GM21825 (cell line): ENCODE data around the gene MAML2.
"Not testable (repeated sequence)": the region's sequence is repeated elsewhere in the genome, so short reads cannot be mapped to it uniquely, and the experiment has no call there.

Source experiments
- ATAC-seq: cut with Tn5 transposase; IDR thresholded peaks from one replicate; pipeline ENCODE4 v1.9.1; 2021; ENCODE audit warnings: mild to moderate bottlenecking, moderate library complexity; ENCODE audit not compliant: unreplicated experiment

MAML2 gene

DNA sequence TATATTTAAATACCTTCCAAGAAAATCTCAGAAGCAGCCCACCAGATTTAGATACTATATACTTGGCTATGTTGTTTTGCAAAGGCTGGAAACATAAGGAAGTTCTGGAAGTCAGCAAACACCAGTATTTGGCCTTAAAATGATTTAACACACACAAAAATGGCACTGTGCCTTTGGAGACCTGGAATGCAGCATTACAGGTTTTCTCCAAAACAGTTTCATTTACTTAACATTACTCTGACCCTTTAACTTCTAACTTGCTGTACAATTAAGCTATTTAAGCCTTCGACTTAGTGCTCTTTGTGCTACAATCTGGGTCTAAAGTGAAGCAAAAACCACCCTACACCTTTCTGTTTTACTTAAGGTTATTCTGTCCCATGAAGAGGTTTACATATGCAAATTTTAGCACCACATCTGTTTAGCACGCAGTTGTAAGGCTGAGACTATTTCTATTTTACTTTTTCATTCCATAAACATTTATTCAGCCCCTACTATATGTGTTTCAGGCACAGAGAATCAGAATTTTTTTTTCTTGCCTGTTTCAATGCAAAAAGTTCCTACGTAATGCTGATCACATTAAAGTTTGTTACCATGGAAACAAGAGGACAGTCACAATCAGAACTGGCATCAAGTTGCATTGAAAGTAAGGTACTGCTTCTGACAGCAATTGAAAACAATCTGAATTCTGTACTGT is 70.3 kb downstream of the MAML2 start:
- ATAC-seq, result peak; percentile 51

GRCh38 chr11:96271777-96272176 is 71.2 kb downstream of the MAML2 start:
- ATAC-seq, result no peak

- not testable (repeated sequence) for ATAC-seq
Observed at GRCh38 chr11:96271352-96271751, 71.6 kb downstream of the MAML2 start.

GRCh38 chr11:96268527-96268926 is 74.5 kb downstream of the MAML2 start:
- ATAC-seq, result not testable (repeated sequence)

DNA sequence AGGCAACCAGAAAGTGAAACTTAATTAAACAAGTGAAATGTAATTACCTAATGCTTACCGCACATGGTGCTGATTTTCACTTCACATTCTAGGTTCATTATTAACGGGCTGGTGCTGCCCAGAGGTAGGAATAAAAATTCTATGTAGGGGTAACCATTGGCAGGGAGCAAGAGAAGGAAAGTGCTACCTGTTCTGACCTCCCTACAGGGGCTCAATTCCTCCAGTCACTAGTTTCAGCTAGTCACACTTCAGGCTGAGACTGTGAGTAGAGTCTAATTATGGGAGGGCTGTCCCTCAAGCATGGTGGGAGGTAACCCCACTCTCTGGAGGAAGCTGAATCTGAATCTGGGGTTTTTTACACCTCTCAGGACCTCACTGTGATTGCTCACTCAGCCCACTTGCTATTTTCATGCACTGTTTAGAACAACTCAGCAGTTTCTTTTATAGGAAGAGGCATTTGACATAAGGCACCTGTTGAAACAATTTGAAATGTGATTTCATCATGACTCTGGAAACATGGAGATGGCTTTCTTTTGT is 75.4 kb downstream of the MAML2 start:
- peak; percentile 90 for ATAC-seq

DNA sequence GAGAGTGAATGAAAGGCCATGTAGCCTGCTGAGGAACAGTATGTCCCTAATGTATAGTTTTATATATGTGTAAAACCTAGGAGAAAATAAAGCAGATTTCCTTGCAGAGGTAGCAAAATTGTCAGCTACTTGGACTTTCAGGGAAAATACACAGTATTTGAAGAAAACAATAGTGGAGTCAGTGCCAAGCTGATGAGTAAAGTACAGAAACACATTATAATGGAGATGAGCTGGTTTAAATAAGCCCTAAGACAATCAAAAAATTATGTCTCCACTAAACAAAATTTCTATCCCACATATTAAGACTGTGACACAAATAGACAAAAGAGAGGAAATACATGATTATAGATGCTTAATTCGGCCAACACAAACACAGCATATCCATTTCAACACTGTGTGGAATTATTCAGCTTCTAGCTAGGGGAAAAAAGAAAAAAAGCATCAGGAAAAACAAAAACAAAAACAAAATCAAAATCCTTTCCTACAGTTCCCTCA is 75.9 kb downstream of the MAML2 start:
- peak; percentile 1 for ATAC-seq

- no peak for ATAC-seq
Observed at GRCh38 chr11:96265972-96266371, 77.0 kb downstream of the MAML2 start.

DNA sequence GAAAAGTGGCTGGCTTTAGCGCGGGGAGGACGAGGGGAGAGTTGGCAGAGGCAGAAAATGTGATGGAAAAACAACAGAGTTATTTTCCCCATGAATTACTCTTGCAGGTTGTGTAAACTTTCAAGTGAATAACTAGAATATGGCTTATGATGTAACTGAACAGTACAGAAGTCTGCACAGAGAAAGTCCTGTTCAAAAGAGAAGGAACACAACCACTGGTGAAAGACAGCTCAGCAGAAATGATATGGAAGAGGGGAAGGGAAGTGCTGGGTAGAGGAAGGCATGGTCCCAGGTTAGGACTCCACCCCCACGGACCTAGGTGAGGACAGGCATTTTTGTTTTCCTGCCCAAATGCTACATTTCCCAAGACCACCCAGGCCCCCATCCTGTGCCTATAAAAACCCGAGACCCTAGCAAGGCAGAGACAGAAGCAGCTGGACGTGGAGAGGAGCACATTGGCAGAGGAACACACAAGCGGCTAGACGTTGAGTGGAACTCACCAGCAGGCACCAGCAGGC is 77.7 kb downstream of the MAML2 start:
- no peak for ATAC-seq

GRCh38 chr11:96264364-96264763 is 78.6 kb downstream of the MAML2 start:
- ATAC-seq, result no peak

DNA sequence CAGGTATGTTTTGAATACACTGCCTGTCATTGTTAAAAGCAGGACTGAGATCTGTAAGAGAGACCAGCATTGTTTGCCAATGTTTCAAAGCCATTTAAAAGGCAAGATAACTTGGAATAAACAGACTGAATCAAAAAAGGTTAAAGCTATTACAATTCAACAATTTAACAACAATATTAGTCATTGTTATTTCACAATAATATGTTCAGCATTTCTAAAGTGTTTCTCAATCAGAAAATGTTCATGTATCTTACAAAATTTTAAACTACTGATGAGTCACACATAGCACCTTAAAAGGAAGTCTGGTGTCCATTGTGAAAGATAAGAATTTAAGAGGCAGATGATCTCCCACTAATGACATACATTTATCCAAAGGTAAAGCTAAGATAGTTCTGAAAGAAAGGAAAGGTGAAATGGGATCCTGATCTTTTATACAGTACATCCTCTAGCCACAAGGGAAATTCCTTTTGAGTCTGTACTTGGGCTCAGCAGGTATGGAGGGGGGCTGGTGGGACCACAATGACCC is 79.7 kb downstream of the MAML2 start:
- no peak for ATAC-seq

GRCh38 chr11:96260532-96260931 is 82.5 kb downstream of the MAML2 start:
- ATAC-seq, result no peak

DNA sequence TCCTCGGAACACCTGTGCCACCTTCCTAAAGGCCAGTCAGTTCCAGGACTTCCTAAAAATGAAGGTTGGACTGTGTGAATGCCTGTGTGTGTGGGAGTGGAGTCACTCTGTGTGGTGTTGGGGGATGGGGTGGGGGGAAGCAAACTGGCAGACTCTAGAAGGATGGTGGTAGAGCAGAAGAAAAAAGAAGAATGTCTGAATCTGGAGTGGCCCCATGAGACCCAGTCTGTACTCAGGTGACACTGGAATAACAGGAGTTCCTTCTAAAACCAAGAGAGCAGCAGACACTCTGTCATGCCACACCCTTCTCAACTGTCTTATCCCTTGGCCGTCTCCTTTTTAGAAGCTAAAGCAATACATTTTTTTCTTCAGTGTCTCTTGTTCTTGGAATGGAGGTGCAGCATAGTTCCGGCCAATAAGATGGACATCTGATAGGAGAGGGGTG is 82.9 kb downstream of the MAML2 start:
- ATAC-seq, result no peak

GRCh38 chr11:96259134-96259830 is 83.7 kb downstream of the MAML2 start:
- ATAC-seq, result no peak

GRCh38 chr11:96257972-96258934 is 84.7 kb downstream of the MAML2 start:
- peak; percentile 64 for ATAC-seq

GRCh38 chr11:96257036-96257435 is 86.0 kb downstream of the MAML2 start:
- ATAC-seq, result no peak

GRCh38 chr11:96256215-96257011 is 86.6 kb downstream of the MAML2 start:
- no peak for ATAC-seq

DNA sequence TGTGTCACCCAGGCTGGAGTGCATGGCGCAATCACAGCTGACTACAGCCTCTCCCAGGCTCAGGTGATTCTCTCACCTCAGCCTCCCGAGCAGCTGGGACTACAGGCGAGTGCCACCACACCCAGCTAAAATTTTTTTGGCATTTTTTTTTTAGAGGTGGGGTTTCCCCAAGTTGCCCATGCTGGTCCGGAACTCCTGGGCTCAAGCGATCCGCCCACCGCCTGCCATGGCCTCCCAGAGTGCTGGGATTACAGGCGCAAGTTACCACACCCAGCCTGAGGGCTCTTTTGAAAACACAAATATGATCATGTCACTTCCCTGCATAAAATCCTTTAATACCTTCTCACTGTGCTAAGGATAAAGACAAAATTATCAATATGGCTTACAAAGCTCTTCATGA is 88.1 kb downstream of the MAML2 start:
- ATAC-seq, result no peak

GRCh38 chr11:96254087-96254486 is 88.9 kb downstream of the MAML2 start:
- ATAC-seq, result peak; percentile 61

GRCh38 chr11:96246718-96247552 is 96.1 kb downstream of the MAML2 start:
- ATAC-seq, result no peak
